HCT116 (cell line): ENCODE measurements around the gene ZNF423. TPM values are rescaled to one million over a fixed set of nuclear protein-coding genes. Genes with fewer than 3 reads are reported as not detected.

ENCODE experiments used
- ATAC-seq: fragments of 200-7000 bp; cut with Tn5 transposase; 2 replicates; pipeline ENCODE4 v1.9.1; 2020; ENCODE audit warnings: mild to moderate bottlenecking, moderate library complexity
- BruUV-seq: library from RNA; stranded (reverse); fragments of 400-500 nt; replicated peaks from 2 replicates; lab custom pipeline; 2021; lab: Mats Ljungman, UMichigan
- CTCF ChIA-PET: fragments of 300-600 bp; sonication (Branson Sonifier 250); formaldehyde crosslinking; loops from one replicate; lab custom pipeline; 2021; ENCODE audit warnings: antibody characterized with exemption; lab: Charles Lee
- POLR2A ChIA-PET: fragments of 300-600, 350-600 bp; sonication (Branson Sonifier 250); formaldehyde crosslinking; loops from one replicate; lab custom pipeline; 2021; ENCODE audit warnings: antibody characterized with exemption; lab: Charles Lee
- RAD21 ChIA-PET, 2 experiments: fragments of 300-600 bp; sonication (Branson Sonifier 250); formaldehyde crosslinking; loops; one replicate each; lab custom pipeline; 2023; ENCODE audit warnings: low total read pairs in 2 of 2; ENCODE audit not compliant: uncharacterized antibody in 2 of 2, unreplicated experiment in 2 of 2, low non-redundant PET in 1 of 2; lab: Charles Lee
- DNase-seq: peaks from one replicate; pipeline ENCODE4 v3.0.0-alpha.2; 2010; ENCODE audit warnings: low read depth, low spot score
- H2AFZ ChIP-seq: fragments of 200-600 bp; shearing (Covaris generic), sonication (generic); 2 replicates; pipeline ENCODE4 v1.6.1; 2017; ENCODE audit warnings: low read depth, mixed run types, mixed read lengths, antibody characterized with exemption, low read length; ENCODE audit not compliant: poor library complexity, severe bottlenecking
- H3K27ac ChIP-seq: 2 replicates; pipeline ENCODE4 v1.5.1; 2012; ENCODE audit warnings: low read depth, low read length
- H3K27me3 ChIP-seq: fragments of 200-600 bp; sonication (generic); 2 replicates; pipeline ENCODE4 v1.6.1; 2016; ENCODE audit warnings: mixed run types, low read length, mixed read lengths; ENCODE audit not compliant: insufficient read depth
- H3K36me3 ChIP-seq, 2 experiments: fragments of 200-500 bp in 1 of 2; fragments of 200-600 bp in 1 of 2; sonication (Bioruptor generic) in 1 of 2; sonication (generic) in 1 of 2; 2 replicates each; pipeline versions ENCODE4 v1.5.1 to v1.6.1; 2014 to 2016; ENCODE audit warnings: low read length in 2 of 2, inconsistent platforms in 1 of 2, mixed read lengths in 1 of 2, mixed run types in 1 of 2; ENCODE audit not compliant: insufficient read depth in 2 of 2, control insufficient read depth in 1 of 2
- H3K4me1 ChIP-seq, 2 experiments: fragments of 200-600 bp in 1 of 2; sonication (generic) in 1 of 2; 2 replicates each; pipeline versions ENCODE4 v1.5.1 to v1.6.1; 2012 to 2017; ENCODE audit warnings: low read length in 2 of 2, inconsistent platforms in 1 of 2, mild to moderate bottlenecking in 1 of 2, mixed read lengths in 1 of 2, mixed run types in 1 of 2, moderate library complexity in 1 of 2; ENCODE audit not compliant: insufficient read depth in 2 of 2, control insufficient read depth in 1 of 2
- H3K4me2 ChIP-seq: fragments of 200-600 bp; sonication (generic); 2 replicates; pipeline ENCODE4 v1.6.1; 2017; ENCODE audit warnings: mixed run types, low read length, mixed read lengths
- H3K4me3 ChIP-seq, 2 experiments: fragments of 200-600 bp in 1 of 2; sonication (generic) in 1 of 2; replicated peaks in 1 of 2; 2 replicates each; pipeline ENCODE4 v1.5.1; 2011 to 2016; ENCODE audit warnings: low read length in 2 of 2, control low read depth in 1 of 2, low read depth in 1 of 2, mild to moderate bottlenecking in 1 of 2, mixed read lengths in 1 of 2, mixed run types in 1 of 2
- H3K79me2 ChIP-seq: fragments of 200-600 bp; sonication (generic); 2 replicates; pipeline ENCODE4 v1.6.1; 2017; ENCODE audit warnings: mild to moderate bottlenecking, mixed run types, low read length, moderate library complexity, mixed read lengths; ENCODE audit not compliant: insufficient read depth
- H3K9ac ChIP-seq: fragments of 200-600 bp; sonication (generic); 2 replicates; pipeline ENCODE4 v1.6.1; 2016; ENCODE audit warnings: low read length, mixed read lengths
- H3K9me2 ChIP-seq: fragments of 200-600 bp; sonication (generic), shearing (Covaris generic); 2 replicates; pipeline ENCODE4 v1.6.1; 2017; ENCODE audit warnings: mixed run types, mild to moderate bottlenecking, moderate library complexity; ENCODE audit not compliant: insufficient read depth
- H3K9me3 ChIP-seq, 2 experiments: fragments of 200-500 bp in 1 of 2; fragments of 200-600 bp in 1 of 2; sonication (Bioruptor generic) in 1 of 2; sonication (generic) in 1 of 2; 2 replicates each; pipeline ENCODE4 v1.6.1; 2014 to 2017; ENCODE audit warnings: low read length in 2 of 2, mixed read lengths in 2 of 2, inconsistent platforms in 1 of 2, low read depth in 1 of 2, mild to moderate bottlenecking in 1 of 2, mixed run types in 1 of 2, moderate library complexity in 1 of 2; ENCODE audit not compliant: control insufficient read depth in 1 of 2, insufficient read depth in 1 of 2
- H4K20me1 ChIP-seq: fragments of 200-600 bp; sonication (generic), shearing (Covaris generic); 2 replicates; pipeline ENCODE4 v1.6.1; 2017; ENCODE audit warnings: mixed run types, mild to moderate bottlenecking, moderate library complexity; ENCODE audit not compliant: insufficient read depth
- ATF3 ChIP-seq: IDR thresholded peaks from 2 replicates; pipeline ENCODE4 v1.6.1; 2012
- CBX3 ChIP-seq: IDR thresholded peaks from 2 replicates; pipeline ENCODE4 v1.6.1; 2012; ENCODE audit warnings: low read depth
- CEBPB ChIP-seq: IDR thresholded peaks from 2 replicates; pipeline ENCODE4 v1.6.1; 2012; ENCODE audit warnings: low read depth
- CTCF ChIP-seq, 3 experiments: fragments of 200-600 bp in 1 of 3; sonication (generic) in 1 of 3; IDR thresholded peaks in 2 of 3; conservative IDR thresholded peaks in 1 of 3; 2 replicates each; pipeline ENCODE4 v1.5.1; 2012 to 2017; ENCODE audit warnings: low read depth in 2 of 3, low read length in 2 of 3, antibody characterized with exemption in 1 of 3, borderline replicate concordance in 1 of 3, control low read depth in 1 of 3, mild to moderate bottlenecking in 1 of 3, mixed read lengths in 1 of 3, mixed run types in 1 of 3, moderate library complexity in 1 of 3; ENCODE audit not compliant: insufficient read depth in 1 of 3
- EGR1 ChIP-seq: IDR thresholded peaks from 2 replicates; pipeline ENCODE4 v1.6.1; 2012; ENCODE audit warnings: low read depth
- ELF1 ChIP-seq: IDR thresholded peaks from 2 replicates; pipeline ENCODE4 v1.6.1; 2012; ENCODE audit warnings: low read depth, borderline replicate concordance
- EZH2phosphoT487 ChIP-seq: fragments of 200-600 bp; IDR thresholded peaks from 2 replicates; pipeline ENCODE4 v1.6.1; 2018; ENCODE audit warnings: antibody characterized with exemption, borderline replicate concordance
- JUND ChIP-seq: IDR thresholded peaks from 2 replicates; pipeline ENCODE4 v1.6.1; 2012
- POLR2AphosphoS5 ChIP-seq: IDR thresholded peaks from 2 replicates; pipeline ENCODE4 v1.6.1; 2011; ENCODE audit warnings: mild to moderate bottlenecking, low read depth, low read length, moderate library complexity
- SIN3A ChIP-seq: IDR thresholded peaks from 2 replicates; pipeline ENCODE4 v1.6.1; 2012; ENCODE audit warnings: low read depth
- SRF ChIP-seq: IDR thresholded peaks from 2 replicates; pipeline ENCODE4 v1.6.1; 2012; ENCODE audit warnings: low read depth
- YY1 ChIP-seq: IDR thresholded peaks from 2 replicates; pipeline ENCODE4 v1.6.1; 2011; ENCODE audit warnings: low read length, low read depth, moderate library complexity, mild to moderate bottlenecking; ENCODE audit not compliant: insufficient replicate concordance; ENCODE audit errors: extremely low read depth
- ZFX ChIP-seq: fragments of 450-650 bp; IDR thresholded peaks from 2 replicates; pipeline ENCODE4 v1.6.1; 2017
- ZNF274 ChIP-seq: fragments of 200-500 bp; sonication (Bioruptor generic); IDR thresholded peaks from 2 replicates; pipeline ENCODE4 v1.6.1; 2014; ENCODE audit warnings: mild to moderate bottlenecking, low read depth, low read length, inconsistent platforms
- intact Hi-C: fragments of 100-400 bp; cut with micrococcal nuclease; formaldehyde crosslinking; loops from 2 replicates; pipeline ENCODE4 v1.10.0; 2022
- total RNA-seq: library from RNA; stranded (reverse); gene quantifications from one replicate; pipeline ENCODE4 v1.2.1, GENCODE V29; 2021; ENCODE audit not compliant: unreplicated experiment
- TF ChIP-seq, protein P1 (sequence below): IDR thresholded peaks from 2 replicates; pipeline ENCODE4 v1.6.1; 2012

ZNF423 gene
- total RNA-seq, 1 experiment from 2014 or later, result 0.22 TPM

DNA sequence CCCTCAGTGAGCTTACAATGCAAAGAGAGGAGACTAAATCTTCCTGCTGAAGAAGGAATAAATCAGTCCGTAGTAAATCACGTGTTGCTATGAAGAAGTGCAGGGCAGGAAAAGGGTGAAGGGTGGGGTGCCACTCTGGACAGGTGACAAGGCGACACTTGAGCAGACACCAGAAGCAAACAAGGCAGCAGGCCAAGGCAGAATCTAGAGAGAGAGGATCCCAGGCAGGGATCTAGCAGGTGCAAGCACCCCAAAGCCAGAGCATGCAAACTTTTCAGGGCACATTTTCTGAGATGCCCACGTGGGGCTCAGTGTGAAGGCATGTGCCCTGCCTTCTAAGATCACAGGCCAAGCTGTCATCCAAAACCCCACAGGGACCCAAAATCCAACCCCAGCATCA is 193.3 kb downstream of the ZNF423 start:
- Histone ChIP-seq H3K4me2 (no peak overlapping the region), H3K9ac (no peak overlapping the region), H3K27me3 (no peaks in the 10 kb centered on the region), H3K36me3 (no peaks in the 10 kb centered on the region), H3K9me2 (no peaks in the 10 kb centered on the region), H3K9me3 (no peaks in the 10 kb centered on the region), H4K20me1 (no peaks in the 10 kb centered on the region), H3K27ac (no peak overlapping the region), H3K79me2 (no peaks in the 10 kb centered on the region)
- ATAC-seq (no peak), DNase-seq (no peak)
- ChIA-PET RAD21 (no interaction called here), POLR2A (no interaction called here)
- no TSS peak for BruUV-seq
- TF ChIP-seq EZH2phosphoT487, result no peak
- no peak for TF ChIP-seq CBX3
- TF ChIP-seq JUND, result no peak
- TF ChIP-seq POLR2AphosphoS5, result no peak
- TF ChIP-seq ELF1, result no peak
- no peak for TF ChIP-seq CEBPB
- TF ChIP-seq ATF3, result no peak
- TF ChIP-seq ZNF274, result no peak
- no peak for TF ChIP-seq SIN3A
- no peak for TF ChIP-seq EGR1
- no peak for TF ChIP-seq SRF
- TF ChIP-seq, protein P1, sequence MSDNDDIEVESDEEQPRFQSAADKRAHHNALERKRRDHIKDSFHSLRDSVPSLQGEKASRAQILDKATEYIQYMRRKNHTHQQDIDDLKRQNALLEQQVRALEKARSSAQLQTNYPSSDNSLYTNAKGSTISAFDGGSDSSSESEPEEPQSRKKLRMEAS, result no peak
- no peak for TF ChIP-seq CTCF (IDR thresholded peaks at IDR 0.05 in 2 of 3, conservative IDR thresholded peaks at IDR 0.05 in 1 of 3; ENCODE audit: borderline replicate concordance in 1 of 3, insufficient read depth in 1 of 3, low read depth in 2 of 3, low read length in 2 of 3)
- no peak for TF ChIP-seq ZFX
- TF ChIP-seq YY1, result no peak
- TF ChIP-seq, all 23 proteins: peak for 0
- Histone ChIP-seq H3K4me3 (no peak overlapping the region), H3K4me1 (no peaks in the 10 kb centered on the region), H2AFZ (no peak overlapping the region)
- intact Hi-C loops, result no loop called here
- CTCF ChIA-PET, result no interaction called here
